AG20443 (cell line): ENCODE data around the gene PRTG.
"Not testable (repeated sequence)": the region's sequence is repeated elsewhere in the genome, so short reads cannot be mapped to it uniquely, and the experiment has no call there.

Experiments used
- DNase-seq: peaks from one replicate; pipeline ENCODE4 v3.0.0; 2012; ENCODE audit warnings: low spot score, mixed read lengths

PRTG gene

GRCh38 chr15:55696221-55696620, 46.7 kb downstream of the PRTG start:
- DNase-seq, result no peak

- DNase-seq, result no peak
These were observed 47.5 kb downstream of the PRTG start for GRCh38 chr15:55695432-55695831.

GRCh38 chr15:55694652-55695150, 48.3 kb downstream of the PRTG start:
- DNase-seq, result no peak

- not testable (repeated sequence) for DNase-seq
These were observed 49.8 kb downstream of the PRTG start for GRCh38 chr15:55693116-55693515.

GRCh38 chr15:55687792-55688191, 55.2 kb downstream of the PRTG start:
- no peak for DNase-seq

- peak; percentile 9 for DNase-seq
These were observed 57.7 kb downstream of the PRTG start for GRCh38 chr15:55685286-55685685.

- DNase-seq, result peak; percentile 15
These were observed 59.6 kb downstream of the PRTG start for GRCh38 chr15:55683376-55683775.

GRCh38 chr15:55681631-55682030, 61.3 kb downstream of the PRTG start:
- DNase-seq, result no peak

- no peak for DNase-seq
These were observed 66.4 kb downstream of the PRTG start for GRCh38 chr15:55676507-55676906.

GRCh38 chr15:55673287-55673686, 69.7 kb downstream of the PRTG start:
- DNase-seq, result no peak

- no peak for DNase-seq
These were observed 73.7 kb downstream of the PRTG start for GRCh38 chr15:55669270-55669669.

GRCh38 chr15:55665605-55666227, 77.2 kb downstream of the PRTG start:
- no peak for DNase-seq

GRCh38 chr15:55661428-55661827, 81.5 kb downstream of the PRTG start:
- no peak for DNase-seq

GRCh38 chr15:55660153-55660552, 82.8 kb downstream of the PRTG start:
- DNase-seq, result no peak

- DNase-seq, result no peak
These were observed 83.5 kb downstream of the PRTG start for GRCh38 chr15:55659481-55659880.

GRCh38 chr15:55658886-55659285, 84.1 kb downstream of the PRTG start:
- DNase-seq, result no peak

- DNase-seq, result no peak
These were observed 88.4 kb downstream of the PRTG start for GRCh38 chr15:55654561-55655031.

- no peak for DNase-seq
These were observed 90.0 kb downstream of the PRTG start for GRCh38 chr15:55652909-55653495.

- no peak for DNase-seq
These were observed 90.6 kb downstream of the PRTG start for GRCh38 chr15:55652359-55652758.

GRCh38 chr15:55649058-55649423, 93.9 kb downstream of the PRTG start:
- peak; percentile 70 for DNase-seq

- DNase-seq, result no peak
These were observed 104.2 kb downstream of the PRTG start for GRCh38 chr15:55638764-55639163.

- DNase-seq, result no peak
These were observed 105.9 kb downstream of the PRTG start for GRCh38 chr15:55637086-55637485.

GRCh38 chr15:55633731-55634130, 109.2 kb downstream of the PRTG start:
- no peak for DNase-seq

- DNase-seq, result no peak
These were observed 110.5 kb downstream of the PRTG start for GRCh38 chr15:55632434-55632833.
